K562 (cell line): ENCODE results near the gene COL20A1. TPM values are rescaled to one million over a fixed set of nuclear protein-coding genes. Genes with fewer than 3 reads are reported as not detected.

Experiments used
- BHLHE40 ChIP-seq: IDR thresholded peaks from 2 replicates; pipeline ENCODE4 v1.6.1; 2011; ENCODE audit warnings: low read length, improper control_type of control experiment
- BRD9 ChIP-seq: fragments of 450-650 bp; IDR thresholded peaks from 2 replicates; pipeline ENCODE4 v1.6.1; 2018; ENCODE audit warnings: low read depth; ENCODE audit not compliant: partially characterized antibody
- CHCHD3 ChIP-seq: fragments of 250-450 bp; sonication (Bioruptor Pico); IDR thresholded peaks from 2 replicates; pipeline ENCODE4 v2.1.2; 2022; ENCODE audit warnings: mild to moderate bottlenecking
- CHD2 ChIP-seq: IDR thresholded peaks from 2 replicates; pipeline ENCODE4 v1.6.1; 2011; ENCODE audit warnings: low read depth, low read length
- CREM ChIP-seq: IDR thresholded peaks from 2 replicates; pipeline ENCODE4 v1.6.1; 2014; ENCODE audit warnings: antibody characterized with exemption, low read depth
- ELF1 ChIP-seq: fragments of 200-800 bp; sonication (Bioruptor generic); IDR thresholded peaks from 2 replicates; pipeline ENCODE4 v1.6.1; 2016; ENCODE audit warnings: missing genetic modification characterization, missing compliant biosample characterization
- KDM5B ChIP-seq: fragments of 200-600 bp; sonication (generic); IDR thresholded peaks from 2 replicates; pipeline ENCODE4 v1.6.1; 2012; ENCODE audit warnings: low read depth, mild to moderate bottlenecking, moderate library complexity, low read length, control low read depth, inconsistent platforms; ENCODE audit not compliant: insufficient replicate concordance
- MBD2 ChIP-seq: sonication (generic); IDR thresholded peaks from 2 replicates; pipeline ENCODE4 v1.6.1; 2016; ENCODE audit warnings: low read depth, borderline replicate concordance
- MEF2D ChIP-seq: conservative IDR thresholded peaks from 2 replicates; pipeline ENCODE4 v1.6.1; 2016; ENCODE audit warnings: low read depth, missing genetic modification characterization, missing compliant biosample characterization
- NCOR1 ChIP-seq: fragments of 450-650 bp; IDR thresholded peaks from 2 replicates; pipeline ENCODE4 v1.6.1; 2016; ENCODE audit warnings: mild to moderate bottlenecking, moderate library complexity
- NONO ChIP-seq, 2 experiments: fragments of 200-400 bp in 1 of 2; fragments of 450-650 bp in 1 of 2; formaldehyde crosslinking in 1 of 2; IDR thresholded peaks; 2 replicates each; pipeline ENCODE4 v1.6.1; 2017; ENCODE audit warnings: low read depth in 2 of 2, mild to moderate bottlenecking in 2 of 2, moderate library complexity in 2 of 2, low read length in 1 of 2
- RBM15 ChIP-seq: fragments of 200-400 bp; formaldehyde crosslinking; IDR thresholded peaks from 2 replicates; pipeline ENCODE4 v1.6.1; 2018; ENCODE audit warnings: mild to moderate bottlenecking, low read length, moderate library complexity; ENCODE audit not compliant: insufficient read depth
- RFX1 ChIP-seq: fragments of 450-650 bp; IDR thresholded peaks from 2 replicates; pipeline ENCODE4 v1.6.1; 2016; ENCODE audit warnings: mild to moderate bottlenecking, moderate library complexity
- SMAD1 ChIP-seq: fragments of 150-350 bp; IDR thresholded peaks from 2 replicates; pipeline ENCODE4 v1.6.1; 2014; ENCODE audit warnings: low read length, low read depth; ENCODE audit not compliant: partially characterized antibody
- SRF ChIP-seq, 2 experiments: fragments of 250-450, 450-650 bp in 1 of 2; sonication (Bioruptor Pico) in 1 of 2; sonication (generic) in 1 of 2; formaldehyde crosslinking; IDR thresholded peaks; 2 replicates each; pipeline versions ENCODE4 v1.5.0 to v1.5.1; 2020 to 2022; ENCODE audit warnings: mild to moderate bottlenecking in 1 of 2, missing genetic modification reagents in 1 of 2
- ZHX1 ChIP-seq: fragments of 150-350 bp; conservative IDR thresholded peaks from 2 replicates; pipeline ENCODE4 v1.6.1; 2014; ENCODE audit warnings: low read length
- ZNF143 ChIP-seq: sonication (generic); formaldehyde crosslinking; IDR thresholded peaks from 2 replicates; pipeline ENCODE4 v1.9.0; 2022; ENCODE audit warnings: mild to moderate bottlenecking, missing genetic modification reagents
- ZNF253 ChIP-seq: fragments of 250-450 bp; sonication (Bioruptor Pico); conservative IDR thresholded peaks from 2 replicates; pipeline ENCODE4 v1.6.1; 2021; ENCODE audit warnings: mild to moderate bottlenecking
- ZNF830 ChIP-seq: fragments of 250-450 bp; sonication (Bioruptor Pico); IDR thresholded peaks from 2 replicates; pipeline ENCODE4 v1.5.0; 2021; ENCODE audit warnings: mild to moderate bottlenecking
- polyA plus RNA-seq, 8 experiments: library from polyadenylated mRNA; depleted of rRNA in 4 of 8; stranded (reverse) in 5 of 8; unstranded in 3 of 8; fragments of >200 nt; fragmentation: Nextera tagmentation in 2 of 8; fragmentation: Illumina TruSeq in 1 of 8; extraction: Ambion mirVana in 2 of 8; extraction: Trizol in 1 of 8; gene quantifications; 2 replicates each; pipeline versions ENCODE4 v1.2.1 to v1.2.3, GENCODE V29; 2011 to 2014; ENCODE audit warnings: inconsistent platforms in 1 of 8, missing spikeins in 1 of 8
- total RNA-seq, 7 experiments: library from RNA; depleted of rRNA in 6 of 7; stranded (reverse); fragments of >200 nt in 6 of 7; fragmentation: Illumina TruSeq in 2 of 7; extraction: Trizol in 2 of 7; gene quantifications; 2 replicates each; pipeline versions ENCODE4 v1.2.1 to v1.2.3, GENCODE V29; 2011 to 2021; ENCODE audit warnings: low replicate concordance in 1 of 7
- TF ChIP-seq, protein P1 (sequence below): sonication (generic); formaldehyde crosslinking; IDR thresholded peaks from 2 replicates; pipeline ENCODE4 v1.8.1; 2022; ENCODE audit warnings: missing genetic modification reagents
- TF ChIP-seq, protein P2 (sequence below): fragments of 450-650 bp; IDR thresholded peaks from 2 replicates; pipeline ENCODE4 v1.6.1; 2018; ENCODE audit warnings: mild to moderate bottlenecking, low read depth; ENCODE audit not compliant: partially characterized antibody
- TF ChIP-seq, protein P3 (sequence below): fragments of 450-650 bp; IDR thresholded peaks from 2 replicates; pipeline ENCODE4 v1.6.1; 2016

COL20A1 gene
- total and polyA plus RNA-seq, 9 of the 15 experiments (the other 6 are each of a cell fraction or from before 2014, with no cell fraction given), result not detected

DNA sequence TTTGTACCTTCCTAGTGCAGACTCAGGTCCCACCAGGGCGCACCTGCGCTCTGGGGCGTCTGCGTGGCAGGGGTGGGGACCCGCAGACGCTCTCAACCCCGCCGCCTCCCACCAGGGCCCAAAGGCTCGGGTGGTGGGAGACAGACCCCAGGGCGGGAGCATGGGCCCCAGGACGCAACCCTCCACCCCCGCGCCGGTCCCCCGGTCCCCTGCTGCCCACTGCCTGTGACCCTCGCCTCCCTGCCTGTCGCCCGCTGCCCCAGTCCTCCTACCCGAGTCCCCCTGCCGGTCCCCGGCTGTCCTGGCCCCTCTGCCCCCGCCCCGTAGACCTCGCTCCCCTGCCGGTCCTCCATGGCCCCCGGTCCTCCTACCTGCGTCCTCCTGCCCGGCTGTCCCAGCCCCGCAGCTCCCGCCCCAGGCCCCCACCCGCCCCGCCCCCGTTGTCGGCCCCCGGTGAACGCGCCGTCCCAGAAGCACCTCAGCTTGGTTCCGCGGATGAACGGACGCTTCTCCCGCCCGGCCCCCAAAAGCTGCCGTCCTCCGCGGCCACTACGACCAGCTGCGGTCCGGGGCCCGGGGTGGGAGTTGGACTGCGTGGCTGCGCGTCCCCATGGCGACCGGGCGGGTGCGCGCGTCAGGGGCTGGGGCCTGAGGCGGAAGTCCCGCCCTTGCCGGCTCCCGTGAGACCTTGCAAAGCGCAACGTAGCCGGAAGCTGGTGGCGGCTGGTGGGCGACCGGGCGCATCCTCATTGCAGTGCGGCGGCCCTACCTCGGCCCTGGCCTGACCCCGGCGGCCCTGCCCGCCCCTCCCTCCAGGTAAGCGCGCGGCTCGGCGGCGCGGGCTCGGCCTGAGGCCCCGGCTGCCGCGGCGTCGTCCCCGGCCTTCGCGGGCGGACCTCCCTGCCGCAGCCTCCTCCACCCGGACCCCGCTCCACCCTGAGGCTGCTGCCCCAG lies 20.6 kb upstream of the COL20A1 start, which contains the start of gene ARFGAP1 (continued):
- TF ChIP-seq, protein P1, sequence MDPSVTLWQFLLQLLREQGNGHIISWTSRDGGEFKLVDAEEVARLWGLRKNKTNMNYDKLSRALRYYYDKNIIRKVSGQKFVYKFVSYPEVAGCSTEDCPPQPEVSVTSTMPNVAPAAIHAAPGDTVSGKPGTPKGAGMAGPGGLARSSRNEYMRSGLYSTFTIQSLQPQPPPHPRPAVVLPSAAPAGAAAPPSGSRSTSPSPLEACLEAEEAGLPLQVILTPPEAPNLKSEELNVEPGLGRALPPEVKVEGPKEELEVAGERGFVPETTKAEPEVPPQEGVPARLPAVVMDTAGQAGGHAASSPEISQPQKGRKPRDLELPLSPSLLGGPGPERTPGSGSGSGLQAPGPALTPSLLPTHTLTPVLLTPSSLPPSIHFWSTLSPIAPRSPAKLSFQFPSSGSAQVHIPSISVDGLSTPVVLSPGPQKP (CRISPR knock-in tag), result no peak
- TF ChIP-seq RFX1, result peak; percentile 93
- TF ChIP-seq MEF2D, result no peak
- peak; percentile 91 for TF ChIP-seq CHD2
- peak; percentile 81 for TF ChIP-seq ELF1 (tag)
- TF ChIP-seq CHCHD3, result no peak
- TF ChIP-seq ZNF253 (CRISPR knock-in tag), result no peak
- TF ChIP-seq SRF (CRISPR knock-in tag; IDR thresholded peaks at IDR 0.05), result peak in 1 of 2 experiments; percentile 30; a peak in 1 of 4 replicates
- no peak for TF ChIP-seq RBM15
- TF ChIP-seq BHLHE40, result 0 out of 2 replicates have a peak, but pooled peaks have one; percentile 17
- peak; percentile 76 for TF ChIP-seq KDM5B
- peak; percentile 66; the same call in 1 of the 2 replicates for TF ChIP-seq MBD2
- peak in 1 of 2 experiments; percentile 68; a peak in 1 of 4 replicates for TF ChIP-seq NONO (IDR thresholded peaks at IDR 0.05; ENCODE audit: low read depth in 2 of 2, low read length in 1 of 2)
- TF ChIP-seq, protein P2, sequence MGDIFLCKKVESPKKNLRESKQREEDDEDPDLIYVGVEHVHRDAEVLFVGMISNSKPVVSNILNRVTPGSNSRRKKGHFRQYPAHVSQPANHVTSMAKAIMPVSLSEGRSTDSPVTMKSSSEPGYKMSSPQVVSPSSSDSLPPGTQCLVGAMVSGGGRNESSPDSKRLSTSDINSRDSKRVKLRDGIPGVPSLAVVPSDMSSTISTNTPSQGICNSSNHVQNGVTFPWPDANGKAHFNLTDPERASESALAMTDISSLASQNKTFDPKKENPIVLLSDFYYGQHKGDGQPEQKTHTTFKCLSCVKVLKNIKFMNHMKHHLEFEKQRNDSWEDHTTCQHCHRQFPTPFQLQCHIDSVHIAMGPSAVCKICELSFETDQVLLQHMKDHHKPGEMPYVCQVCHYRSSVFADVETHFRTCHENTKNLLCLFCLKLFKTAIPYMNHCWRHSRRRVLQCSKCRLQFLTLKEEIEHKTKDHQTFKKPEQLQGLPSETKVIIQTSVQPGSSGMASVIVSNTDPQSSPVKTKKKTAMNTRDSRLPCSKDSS, result no peak
- TF ChIP-seq ZNF143 (CRISPR knock-in tag), result peak; percentile 55
- no peak for TF ChIP-seq SMAD1
- TF ChIP-seq NCOR1, result no peak
- TF ChIP-seq CREM, result peak; percentile 92
- no peak for TF ChIP-seq BRD9
- TF ChIP-seq, protein P3, sequence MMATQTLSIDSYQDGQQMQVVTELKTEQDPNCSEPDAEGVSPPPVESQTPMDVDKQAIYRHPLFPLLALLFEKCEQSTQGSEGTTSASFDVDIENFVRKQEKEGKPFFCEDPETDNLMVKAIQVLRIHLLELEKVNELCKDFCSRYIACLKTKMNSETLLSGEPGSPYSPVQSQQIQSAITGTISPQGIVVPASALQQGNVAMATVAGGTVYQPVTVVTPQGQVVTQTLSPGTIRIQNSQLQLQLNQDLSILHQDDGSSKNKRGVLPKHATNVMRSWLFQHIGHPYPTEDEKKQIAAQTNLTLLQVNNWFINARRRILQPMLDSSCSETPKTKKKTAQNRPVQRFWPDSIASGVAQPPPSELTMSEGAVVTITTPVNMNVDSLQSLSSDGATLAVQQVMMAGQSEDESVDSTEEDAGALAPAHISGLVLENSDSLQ, result peak; percentile 37; the same call in 1 of the 2 replicates
- TF ChIP-seq ZHX1, result no peak
- no peak for TF ChIP-seq ZNF830 (CRISPR knock-in tag)
